PC-3 (cell line): Measurements from ENCODE around the gene FRMPD2. TPM values are rescaled to one million over a fixed set of nuclear protein-coding genes. Genes with fewer than 3 reads are reported as not detected.

ENCODE experiments used
- ATAC-seq: fragments of 200-7000 bp; cut with Tn5 transposase; 2 replicates; pipeline ENCODE4 v1.9.1; 2020; ENCODE audit warnings: mild to moderate bottlenecking, moderate library complexity
- BruUV-seq: library from RNA; stranded (reverse); fragments of 400-500 nt; replicated peaks from 2 replicates; lab custom pipeline; 2021; lab: Mats Ljungman, UMichigan
- CTCF ChIA-PET: fragments of 300-600 bp; sonication (Branson Sonifier 250); formaldehyde crosslinking; loops from one replicate; lab custom pipeline; 2022; ENCODE audit warnings: antibody characterized with exemption; lab: Charles Lee
- POLR2A ChIA-PET: fragments of 300-600 bp; sonication (Branson Sonifier 250); formaldehyde crosslinking; loops from one replicate; lab custom pipeline; 2022; ENCODE audit warnings: antibody characterized with exemption; ENCODE audit not compliant: unreplicated experiment; lab: Charles Lee
- DNase-seq: peaks from one replicate; pipeline ENCODE4 v3.0.0-alpha.2; 2015
- H2AFZ ChIP-seq: fragments of 300-600 bp; sonication (generic); 2 replicates; pipeline ENCODE4 v1.6.0; 2016; ENCODE audit warnings: antibody characterized with exemption, low read length
- H3F3A ChIP-seq: fragments of 300-600 bp; sonication (generic); one replicate; pipeline ENCODE4 v1.6.0; 2017; ENCODE audit warnings: antibody characterized with exemption, low read length, control low read depth, mild to moderate bottlenecking; ENCODE audit not compliant: unreplicated experiment
- H3K27ac ChIP-seq: fragments of 300-600 bp; sonication (generic); 2 replicates; pipeline ENCODE4 v1.5.1; 2016; ENCODE audit warnings: mild to moderate bottlenecking, low read length
- H3K27me3 ChIP-seq: fragments of 300-600 bp; sonication (generic); 2 replicates; pipeline ENCODE4 v1.6.1; 2016; ENCODE audit warnings: low read length, mixed read lengths
- H3K36me3 ChIP-seq: fragments of 300-600 bp; sonication (generic); 2 replicates; pipeline ENCODE4 v1.6.1; 2016; ENCODE audit warnings: low read depth, mixed run types, low read length, mixed read lengths
- H3K4me1 ChIP-seq: fragments of 300-600 bp; sonication (generic); 2 replicates; pipeline ENCODE4 v1.5.1; 2016; ENCODE audit warnings: low read length; ENCODE audit not compliant: insufficient read depth
- H3K4me2 ChIP-seq: fragments of 300-600 bp; sonication (generic); 2 replicates; pipeline ENCODE4 v1.6.0; 2016; ENCODE audit warnings: low read length
- H3K4me3 ChIP-seq: fragments of 300-600 bp; sonication (generic); 2 replicates; pipeline ENCODE4 v1.5.1; 2016; ENCODE audit warnings: mild to moderate bottlenecking, low read length, mixed read lengths
- H3K79me2 ChIP-seq: fragments of 300-600 bp; sonication (generic); 2 replicates; pipeline ENCODE4 v1.6.1; 2017; ENCODE audit warnings: low read length, mixed read lengths
- H3K9ac ChIP-seq: fragments of 300-600 bp; sonication (generic); 2 replicates; pipeline ENCODE4 v1.6.0; 2016; ENCODE audit warnings: mild to moderate bottlenecking, low read length
- H3K9me2 ChIP-seq: fragments of 300-600 bp; sonication (generic); replicated peaks from 2 replicates; pipeline ENCODE4 v1.6.1; 2016; ENCODE audit warnings: mixed run types, low read length, mixed read lengths
- H3K9me3 ChIP-seq: fragments of 300-600 bp; sonication (generic); 2 replicates; pipeline ENCODE4 v1.6.1; 2016; ENCODE audit warnings: low read length, mixed read lengths
- H4K20me1 ChIP-seq: fragments of 300-600 bp; sonication (generic); 2 replicates; pipeline ENCODE4 v1.6.1; 2016; ENCODE audit warnings: low read length, mixed read lengths
- EZH2 ChIP-seq: fragments of 300-600 bp; sonication (generic); IDR thresholded peaks from one replicate; pipeline ENCODE4 v1.6.1; 2017; ENCODE audit warnings: antibody characterized with exemption, mild to moderate bottlenecking, low read length; ENCODE audit not compliant: unreplicated experiment
- EZH2phosphoT487 ChIP-seq: fragments of 300-600 bp; sonication (generic); IDR thresholded peaks from 2 replicates; pipeline ENCODE4 v1.6.1; 2018; ENCODE audit warnings: mild to moderate bottlenecking, antibody characterized with exemption, low read length, borderline replicate concordance
- intact Hi-C: fragments of 100-400 bp; cut with micrococcal nuclease; formaldehyde crosslinking; loops from 2 replicates; pipeline ENCODE4 v1.9.0; 2023
- total RNA-seq: library from RNA; depleted of rRNA; stranded (reverse); fragments of >200 nt; gene quantifications from 2 replicates; pipeline ENCODE4 v1.2.3, GENCODE V29; 2014
- TF ChIP-seq, protein P1 (sequence below): fragments of 300-600 bp; sonication (generic); conservative IDR thresholded peaks from 2 replicates; pipeline ENCODE4 v1.5.1; 2017; ENCODE audit warnings: antibody characterized with exemption, low read depth, mild to moderate bottlenecking, low read length

Gene FRMPD2
- total RNA-seq, 1 experiment from 2014 or later: 0.11 TPM

DNA sequence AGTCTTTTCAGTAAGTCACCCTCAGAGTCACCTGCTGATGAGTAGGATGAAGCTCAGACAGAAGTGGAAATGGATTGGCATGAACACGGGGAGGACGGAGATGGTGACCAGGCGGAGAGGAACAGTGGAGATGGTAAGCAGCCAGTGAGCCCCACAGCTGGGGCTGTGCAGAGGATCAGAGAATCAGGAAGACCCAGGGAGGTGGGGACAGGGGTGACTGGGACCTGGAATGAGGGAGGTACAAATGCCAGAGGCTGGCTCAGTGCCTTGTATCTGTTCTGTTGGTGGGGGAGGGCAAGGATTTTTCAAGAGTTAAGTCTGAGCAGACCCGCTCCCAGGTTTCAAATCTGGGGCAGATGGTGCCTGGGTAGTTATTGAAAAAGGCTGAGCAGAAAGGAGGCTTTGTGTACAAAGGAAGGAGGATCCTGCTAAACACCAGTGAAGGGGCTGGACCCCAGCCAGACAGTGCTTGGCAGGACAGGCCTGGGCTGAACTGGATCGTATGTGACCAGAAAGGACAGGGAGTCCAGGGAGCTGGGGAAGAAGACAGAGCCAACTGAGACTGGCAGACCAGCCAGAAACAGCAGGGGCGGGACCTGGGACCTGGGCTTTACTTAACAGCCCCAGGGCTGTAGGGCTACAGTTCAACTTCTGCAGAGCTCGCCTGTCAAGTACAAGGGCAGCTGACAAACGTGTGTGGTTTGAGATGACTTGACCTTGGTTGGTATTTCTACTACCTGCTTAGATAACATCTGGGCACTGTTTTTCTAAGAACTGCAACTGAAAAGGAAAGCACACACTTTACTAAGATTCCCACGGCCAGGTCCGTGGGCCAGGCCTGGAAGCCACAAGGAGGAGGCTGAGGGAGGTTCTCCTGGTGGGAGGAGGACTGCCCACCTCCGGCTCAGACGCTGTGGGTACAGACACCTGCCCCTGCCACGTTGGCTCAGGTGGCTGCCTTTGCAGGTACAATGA lies 13.2 kb upstream of the FRMPD2 start:
- no peak overlapping the region for H3K9ac ChIP-seq
- H3K4me1 ChIP-seq: no peaks in the 10 kb centered on the region
- TF ChIP-seq EZH2phosphoT487 (no peak), EZH2 (no peak)
- TF ChIP-seq, protein P1, sequence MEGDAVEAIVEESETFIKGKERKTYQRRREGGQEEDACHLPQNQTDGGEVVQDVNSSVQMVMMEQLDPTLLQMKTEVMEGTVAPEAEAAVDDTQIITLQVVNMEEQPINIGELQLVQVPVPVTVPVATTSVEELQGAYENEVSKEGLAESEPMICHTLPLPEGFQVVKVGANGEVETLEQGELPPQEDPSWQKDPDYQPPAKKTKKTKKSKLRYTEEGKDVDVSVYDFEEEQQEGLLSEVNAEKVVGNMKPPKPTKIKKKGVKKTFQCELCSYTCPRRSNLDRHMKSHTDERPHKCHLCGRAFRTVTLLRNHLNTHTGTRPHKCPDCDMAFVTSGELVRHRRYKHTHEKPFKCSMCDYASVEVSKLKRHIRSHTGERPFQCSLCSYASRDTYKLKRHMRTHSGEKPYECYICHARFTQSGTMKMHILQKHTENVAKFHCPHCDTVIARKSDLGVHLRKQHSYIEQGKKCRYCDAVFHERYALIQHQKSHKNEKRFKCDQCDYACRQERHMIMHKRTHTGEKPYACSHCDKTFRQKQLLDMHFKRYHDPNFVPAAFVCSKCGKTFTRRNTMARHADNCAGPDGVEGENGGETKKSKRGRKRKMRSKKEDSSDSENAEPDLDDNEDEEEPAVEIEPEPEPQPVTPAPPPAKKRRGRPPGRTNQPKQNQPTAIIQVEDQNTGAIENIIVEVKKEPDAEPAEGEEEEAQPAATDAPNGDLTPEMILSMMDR: no peak
- H3K4me3 ChIP-seq: no peak overlapping the region
- ChIA-PET POLR2A (no interaction called here), CTCF (no interaction called here)
- no peak overlapping the region for H2AFZ ChIP-seq
- no peaks in the 10 kb centered on the region for H3K9me2 ChIP-seq
- H3K4me2 ChIP-seq: no peak overlapping the region
- H3K27ac ChIP-seq: no peak overlapping the region
- no peaks in the 10 kb centered on the region for H3K79me2 ChIP-seq
- H3K9me3 ChIP-seq: no peaks in the 10 kb centered on the region
- no peaks in the 10 kb centered on the region; the same call in 1 of the 2 replicates for H3K27me3 ChIP-seq
- no TSS peak for BruUV-seq
- intact Hi-C loops: loop anchor here (2.0 kb wide), 1 partner anchor 73 kb away; no protein-coding TSS in a partner anchor
- ATAC-seq (no peak), DNase-seq (peak; percentile 26)
- H4K20me1 ChIP-seq: no peaks in the 10 kb centered on the region
- H3F3A ChIP-seq: no peaks in the 10 kb centered on the region
- H3K36me3 ChIP-seq: no peaks in the 10 kb centered on the region

DNA sequence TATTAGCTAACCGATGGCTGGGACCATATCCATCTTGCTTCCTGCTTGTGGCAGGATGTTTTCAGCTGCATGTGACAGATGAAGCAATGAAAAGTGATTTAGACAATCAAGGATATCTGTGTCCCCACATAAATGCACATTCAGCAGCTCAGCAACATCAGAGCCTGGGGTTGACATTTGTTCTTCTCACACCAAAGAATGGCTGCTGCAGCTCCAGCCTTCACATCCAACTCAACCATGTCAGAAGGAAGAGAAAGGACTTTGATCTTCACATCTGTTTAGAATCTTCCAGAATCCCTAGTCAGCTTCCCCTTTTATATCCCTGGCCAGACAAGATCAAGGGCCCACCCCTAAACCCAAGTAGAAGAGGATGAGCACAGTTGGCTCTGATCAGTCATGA lies 11.9 kb upstream of the FRMPD2 start:
- H3K79me2 ChIP-seq: no peaks in the 10 kb centered on the region
- ATAC-seq: no peak
- no peaks in the 10 kb centered on the region for H4K20me1 ChIP-seq
- H3K4me1 ChIP-seq: no peaks in the 10 kb centered on the region
- H3K4me2 ChIP-seq: no peak overlapping the region
- DNase-seq: no peak
- no peaks in the 10 kb centered on the region; the same call in 1 of the 2 replicates for H3K27me3 ChIP-seq
- ChIA-PET POLR2A (no interaction called here), CTCF (no interaction called here)
- no peaks in the 10 kb centered on the region for H3F3A ChIP-seq
- no peak overlapping the region for H3K27ac ChIP-seq
- H3K9me2 ChIP-seq: no peaks in the 10 kb centered on the region
- intact Hi-C loops: no loop called here
- TF ChIP-seq, protein P1: no peak
- TF ChIP-seq EZH2 (no peak), EZH2phosphoT487 (no peak)
- H3K9ac ChIP-seq: no peak overlapping the region
- no peak overlapping the region for H3K4me3 ChIP-seq
- no TSS peak for BruUV-seq
- H2AFZ ChIP-seq: no peak overlapping the region
- H3K9me3 ChIP-seq: no peaks in the 10 kb centered on the region
- H3K36me3 ChIP-seq: no peaks in the 10 kb centered on the region

DNA sequence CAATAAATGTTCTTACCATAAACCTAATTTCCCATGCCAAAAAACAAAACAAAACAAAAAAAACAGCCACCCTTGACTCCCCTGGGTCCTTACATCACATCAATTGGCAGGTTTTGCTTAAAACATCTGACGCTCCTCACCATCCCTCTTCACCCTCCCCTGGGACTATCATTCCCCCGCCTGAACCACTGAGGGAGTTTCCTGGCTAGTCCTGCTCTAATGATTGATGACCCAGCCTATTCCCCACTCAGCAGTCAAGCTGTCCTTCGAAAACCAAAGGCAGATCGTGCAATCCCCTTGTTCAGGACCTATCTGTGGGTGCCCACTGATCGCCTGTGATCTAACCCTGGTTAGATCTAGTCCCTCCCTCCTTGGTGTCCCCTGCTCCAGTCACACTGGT lies 11.2 kb upstream of the FRMPD2 start:
- no peak overlapping the region for H3K4me3 ChIP-seq
- H3K9me3 ChIP-seq: no peaks in the 10 kb centered on the region
- no peak overlapping the region for H2AFZ ChIP-seq
- H4K20me1 ChIP-seq: no peaks in the 10 kb centered on the region
- POLR2A ChIA-PET: no interaction called here
- ATAC-seq (no peak), DNase-seq (no peak)
- H3K4me1 ChIP-seq: no peaks in the 10 kb centered on the region
- no peaks in the 10 kb centered on the region for H3F3A ChIP-seq
- TF ChIP-seq EZH2phosphoT487: no peak
- TF ChIP-seq EZH2: no peak
- TF ChIP-seq, protein P1: no peak
- no peaks in the 10 kb centered on the region for H3K9me2 ChIP-seq
- H3K27me3 ChIP-seq: no peaks in the 10 kb centered on the region; the same call in 1 of the 2 replicates
- intact Hi-C loops: no loop called here
- H3K79me2 ChIP-seq: no peaks in the 10 kb centered on the region
- CTCF ChIA-PET: no interaction called here
- no peak overlapping the region for H3K9ac ChIP-seq
- H3K4me2 ChIP-seq: no peak overlapping the region
- no peaks in the 10 kb centered on the region for H3K36me3 ChIP-seq
- no TSS peak for BruUV-seq
- no peak overlapping the region for H3K27ac ChIP-seq
